Activated CD4-positive, alpha-beta T cell treated with anti-CD3 and anti-CD28 coated beads for 36 hours (primary cell): ENCODE results near the gene RXFP1. TPM values are rescaled to one million over a fixed set of nuclear protein-coding genes. Genes with fewer than 3 reads are reported as not detected.
"Not testable (repeated sequence)": the region's sequence is repeated elsewhere in the genome, so short reads cannot be mapped to it uniquely, and the experiment has no call there.

Source experiments
- ATAC-seq: fragments of 200-7000 bp; cut with Tn5 transposase; one replicate; pipeline ENCODE4 v1.10.0; 2021; ENCODE audit warnings: mild to moderate bottlenecking, moderate library complexity
- CTCF ChIA-PET: fragments of 350-600 bp; sonication (Branson Sonifier 250); formaldehyde crosslinking; loops from one replicate; lab custom pipeline; 2021; ENCODE audit warnings: antibody characterized with exemption; lab: Charles Lee
- POLR2A ChIA-PET: fragments of 350-600 bp; sonication (Branson Sonifier 250); formaldehyde crosslinking; loops from one replicate; lab custom pipeline; 2021; ENCODE audit warnings: antibody characterized with exemption, inconsistent platforms; lab: Charles Lee
- DNase-seq: peaks from one replicate; pipeline ENCODE4 v3.0.0-alpha.2; 2020
- H3K27ac Mint-ChIP-seq: one replicate; pipeline ENCODE4 v1.8.0; 2021; ENCODE audit warnings: mixed read lengths
- H3K27me3 Mint-ChIP-seq: one replicate; pipeline ENCODE4 v1.8.0; 2021; ENCODE audit warnings: mixed read lengths
- H3K36me3 Mint-ChIP-seq: one replicate; pipeline ENCODE4 v1.8.0; 2021; ENCODE audit warnings: low read depth, mixed read lengths
- H3K4me1 Mint-ChIP-seq: one replicate; pipeline ENCODE4 v1.8.0; 2021; ENCODE audit warnings: mixed read lengths
- H3K4me3 Mint-ChIP-seq: one replicate; pipeline ENCODE4 v1.8.0; 2021; ENCODE audit warnings: mild to moderate bottlenecking, moderate library complexity, mixed read lengths
- H3K9me3 Mint-ChIP-seq: one replicate; pipeline ENCODE4 v1.8.0; 2021; ENCODE audit warnings: low read depth, mixed read lengths
- intact Hi-C, 2 experiments: fragments of 100-400 bp; cut with DNase I in 1 of 2; cut with micrococcal nuclease in 1 of 2; formaldehyde crosslinking; loops; one replicate each; pipeline versions ENCODE4 v1.14.2 to v1.15.1; 2022 to 2024; cut with DNase I, micrococcal nuclease
- total RNA-seq, 2 experiments: library from RNA; stranded (reverse); gene quantifications; one replicate each; pipeline ENCODE4 v1.2.3, GENCODE V29; 2021

Gene RXFP1
- total RNA-seq, 2 experiments from 2014 or later: not detected

GRCh38 chr4:158663255-158663654, 141.6 kb downstream of the RXFP1 start:
- H3K27me3 Mint-ChIP-seq, H3K36me3 Mint-ChIP-seq, POLR2A ChIA-PET, DNase-seq, ATAC-seq, CTCF ChIA-PET, intact Hi-C loops, H3K9me3 Mint-ChIP-seq, H3K4me3 Mint-ChIP-seq, H3K4me1 Mint-ChIP-seq, H3K27ac Mint-ChIP-seq: not testable (repeated sequence)

GRCh38 chr4:158663707-158664625, 142.3 kb downstream of the RXFP1 start:
- H3K9me3 Mint-ChIP-seq, ATAC-seq, H3K27ac Mint-ChIP-seq, H3K4me3 Mint-ChIP-seq, POLR2A ChIA-PET, intact Hi-C loops, H3K36me3 Mint-ChIP-seq, DNase-seq, H3K27me3 Mint-ChIP-seq, H3K4me1 Mint-ChIP-seq: not testable (repeated sequence)
- CTCF ChIA-PET: interaction anchor here (0.6 kb wide), 2 partner anchors 11 to 543 kb away, joined by 3 to 4 read pairs; no protein-coding TSS in a partner anchor

GRCh38 chr4:158664806-158665205, 143.1 kb downstream of the RXFP1 start:
- intact Hi-C loops: no loop called here
- Mint-ChIP-seq H3K9me3 (no peaks in the 10 kb centered on the region), H3K4me1 (peaks cover 5% of the 10 kb centered on the region), H3K27ac (no peak overlapping the region), H3K4me3 (no peak overlapping the region), H3K27me3 (no peaks in the 10 kb centered on the region), H3K36me3 (peaks cover 11% of the 10 kb centered on the region)
- CTCF ChIA-PET: interaction anchor here (0.6 to 1.0 kb wide), 2 partner anchors 11 to 99 kb away, joined by 3 to 4 read pairs; no protein-coding TSS in a partner anchor
- ATAC-seq (no peak), DNase-seq (no peak)
- POLR2A ChIA-PET: no interaction called here

- POLR2A ChIA-PET: interaction anchor here (0.5 kb wide), 1 partner anchor 44 kb away, joined by 3 read pairs; no protein-coding TSS in a partner anchor
These were observed 145.2 kb downstream of the RXFP1 start for GRCh38 chr4:158666892-158667291.

GRCh38 chr4:158667651-158668198, 146.0 kb downstream of the RXFP1 start:
- intact Hi-C loops: no loop called here
- Mint-ChIP-seq H3K9me3 (no peaks in the 10 kb centered on the region), H3K36me3 (peaks cover 13% of the 10 kb centered on the region), H3K4me1 (peaks cover 16% of the 10 kb centered on the region), H3K4me3 (no peak overlapping the region), H3K27me3 (no peaks in the 10 kb centered on the region), H3K27ac (no peak overlapping the region)
- DNase-seq: peak; percentile 40
- CTCF ChIA-PET: interaction anchor here (0.7 to 1.2 kb wide), 3 partner anchors 13 to 536 kb away, joined by 3 to 4 read pairs (median 4); no protein-coding TSS in a partner anchor
- ATAC-seq: no peak
- POLR2A ChIA-PET: no interaction called here

More at GRCh38 chr4:158666892-158667291, 145.2 kb downstream of the RXFP1 start:
- intact Hi-C loops: no loop called here
- ATAC-seq: no peak
- Mint-ChIP-seq H3K27me3 (no peaks in the 10 kb centered on the region), H3K27ac (no peak overlapping the region), H3K36me3 (peaks cover 13% of the 10 kb centered on the region), H3K9me3 (no peaks in the 10 kb centered on the region), H3K4me3 (no peak overlapping the region), H3K4me1 (peaks cover 15% of the 10 kb centered on the region)
- DNase-seq: no peak
- CTCF ChIA-PET: interaction anchor here (0.9 to 1.2 kb wide), 2 partner anchors 48 to 537 kb away, joined by 3 to 4 read pairs; no protein-coding TSS in a partner anchor

- H3K4me3 Mint-ChIP-seq: no peak overlapping the region
- ChIA-PET CTCF (interaction anchor here (0.7 to 1.1 kb wide), 6 partner anchors 11 to 523 kb away, joined by 3 to 4 read pairs (median 3); no protein-coding TSS in a partner anchor), POLR2A (no interaction called here)
- intact Hi-C loops: no loop called here
- no peak for DNase-seq
- H3K9me3 Mint-ChIP-seq: no peaks in the 10 kb centered on the region
- no peaks in the 10 kb centered on the region for H3K27me3 Mint-ChIP-seq
- H3K4me1 Mint-ChIP-seq: peaks cover 18% of the 10 kb centered on the region
- peaks cover 13% of the 10 kb centered on the region for H3K36me3 Mint-ChIP-seq
- no peak for ATAC-seq
- H3K27ac Mint-ChIP-seq: no peak overlapping the region
These were observed 147.6 kb downstream of the RXFP1 start for GRCh38 chr4:158669310-158669709.

- H3K9me3 Mint-ChIP-seq: no peaks in the 10 kb centered on the region
- ChIA-PET CTCF (interaction anchor here (0.7 to 1.4 kb wide), 7 partner anchors 29 to 531 kb away, joined by 3 to 4 read pairs (median 3); partner anchors contain the start of gene FNIP2), POLR2A (interaction anchor here (0.6 kb wide), 1 partner anchor 54 kb away, joined by 3 read pairs; no protein-coding TSS in a partner anchor)
- H3K4me1 Mint-ChIP-seq: peaks cover 18% of the 10 kb centered on the region
- H3K27me3 Mint-ChIP-seq: no peaks in the 10 kb centered on the region
- intact Hi-C loops: loop anchor here (1.0 to 5.0 kb wide), 9 partner anchors 98 to 535 kb away; partner anchors contain the start of genes FNIP2 (in 1 of the 2) and RAPGEF2 (in 1 of the 2)
- peak; percentile 32 for ATAC-seq
- H3K36me3 Mint-ChIP-seq: peaks cover 6% of the 10 kb centered on the region
- H3K27ac Mint-ChIP-seq: peak overlapping the region; percentile 97
- DNase-seq: peak; percentile 82
- peak overlapping the region; percentile 97 for H3K4me3 Mint-ChIP-seq
These were observed 149.4 kb downstream of the RXFP1 start for GRCh38 chr4:158670975-158671664.

GRCh38 chr4:158671665-158671914, 149.9 kb downstream of the RXFP1 start, which contains the start of gene C4orf46:
Gene C4orf46, minus strand, starts transcription at chr4:158671887. Its CDS starts 86 bp downstream, at chr4:158671801.
- POLR2A ChIA-PET: interaction anchor here (0.6 kb wide), 1 partner anchor 53 kb away, joined by 3 read pairs; no protein-coding TSS in a partner anchor
- Mint-ChIP-seq H3K4me1 (peaks cover 18% of the 10 kb centered on the region), H3K27ac (peak within 1 kb of the TSS; percentile 97)

GRCh38 chr4:158671915-158672806, 150.5 kb downstream of the RXFP1 start, which contains the start of gene ETFDH:
Gene ETFDH, plus strand, starts transcription at chr4:158672296. Its CDS starts 161 bp downstream, at chr4:158672457.
- ChIA-PET CTCF (interaction anchor here (0.7 kb wide), 2 partner anchors 43 to 134 kb away, joined by 3 read pairs; no protein-coding TSS in a partner anchor), POLR2A (interaction anchor here (0.6 kb wide), 1 partner anchor 53 kb away, joined by 3 read pairs; no protein-coding TSS in a partner anchor)
- Mint-ChIP-seq H3K4me3 (peak within 1 kb of the TSS; percentile 97), H3K4me1 (peaks cover 18% of the 10 kb centered on the region), H3K27ac (peak within 1 kb of the TSS; percentile 97), H3K36me3 (peaks cover 6% of the 10 kb centered on the region), H3K9me3 (no peaks in the 10 kb centered on the region), H3K27me3 (no peaks in the 10 kb centered on the region)
- DNase-seq (peak; percentile 98), ATAC-seq (peak; percentile 88)
- intact Hi-C loops: loop anchor here (1.0 to 5.0 kb wide), 12 partner anchors 51 to 534 kb away; partner anchors contain the start of genes PPID (in 2 of the 2), RAPGEF2 (in 2 of the 2) and FNIP2 (in 1 of the 2)

More at GRCh38 chr4:158671665-158671914, 149.9 kb downstream of the RXFP1 start, which contains the start of gene C4orf46:
- no peak for DNase-seq
- no peak for ATAC-seq
- H3K4me3 Mint-ChIP-seq: peak within 1 kb of the TSS; percentile 97
- H3K9me3 Mint-ChIP-seq: no peaks in the 10 kb centered on the region
- intact Hi-C loops: loop anchor here (1.0 to 5.0 kb wide), 9 partner anchors 98 to 535 kb away; partner anchors contain the start of genes FNIP2 (in 1 of the 2) and RAPGEF2 (in 1 of the 2)
- CTCF ChIA-PET: interaction anchor here (0.7 to 1.4 kb wide), 4 partner anchors 42 to 531 kb away, joined by 3 to 4 read pairs (median 3); partner anchors contain the start of gene FNIP2
- H3K27me3 Mint-ChIP-seq: no peaks in the 10 kb centered on the region
- H3K36me3 Mint-ChIP-seq: peaks cover 6% of the 10 kb centered on the region
